ENCODE measurements around the gene TSHZ2. TPM values are rescaled to one million over a fixed set of nuclear protein-coding genes. Genes with fewer than 3 reads are reported as not detected.

TSHZ2 gene
- total RNA-seq, 3 donors from 2014 or later: 31.7 to 106 (median 59.6) TPM

GRCh38 chr20:53493311-53493857 lies 521.2 kb downstream of the TSHZ2 start:
- H3K36me3 ChIP-seq: no peaks in the 10 kb centered on the region
- H3K4me1 ChIP-seq: no peaks in the 10 kb centered on the region
- H3K4me3 ChIP-seq: no peak overlapping the region
- H3K9me3 ChIP-seq: peaks cover 5 to 8% of the 10 kb centered on the region in 2 donors
- DNase-seq (ENCODE audit: low spot score in 2 of 2): no peak
- H3K27me3 ChIP-seq: no peaks in the 10 kb centered on the region
- intact Hi-C loops (cut with DNase I; ENCODE audit: low total_unique reads): no loop called here
- TF ChIP-seq POLR2AphosphoS5 (IDR thresholded peaks at IDR 0.05): no peak
- TF ChIP-seq CTCF (IDR thresholded peaks at IDR 0.05): peak in 1 of 3 donors; percentile 16
- no peak for TF ChIP-seq POLR2A (IDR thresholded peaks at IDR 0.05)
- no peak overlapping the region for H3K27ac ChIP-seq

DNA sequence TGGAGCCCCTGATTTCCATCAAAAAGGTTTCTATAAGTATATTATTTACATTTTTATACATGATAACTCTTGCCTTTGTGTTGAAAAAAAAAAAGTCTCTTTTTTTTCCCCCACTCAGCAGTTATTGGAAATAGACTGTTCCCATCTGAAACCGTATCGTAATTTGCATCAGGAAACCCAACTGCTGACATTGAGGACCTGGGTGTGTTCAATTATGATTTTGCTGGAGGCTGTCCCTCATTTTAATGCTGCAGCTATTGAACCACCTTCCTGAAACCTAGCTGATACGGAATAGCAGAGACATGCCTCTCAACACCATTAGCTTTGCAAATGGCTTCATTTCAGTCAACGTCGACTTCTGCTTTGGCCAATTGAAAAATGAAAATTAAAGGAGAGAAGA lies 522.6 kb downstream of the TSHZ2 start:
- Histone ChIP-seq H3K36me3 (no peaks in the 10 kb centered on the region), H3K9me3 (peaks cover 5 to 8% of the 10 kb centered on the region in 2 donors), H3K4me3 (no peak overlapping the region), H3K4me1 (no peaks in the 10 kb centered on the region), H3K27ac (no peak overlapping the region), H3K27me3 (no peaks in the 10 kb centered on the region)
- intact Hi-C loops (cut with DNase I; ENCODE audit: low total_unique reads): loop anchor here (5.0 kb wide), 1 partner anchor 1172 kb away; no protein-coding TSS in a partner anchor
- DNase-seq (ENCODE audit: low spot score in 2 of 2): no peak
- TF ChIP-seq POLR2A (IDR thresholded peaks at IDR 0.05): no peak
- no peak for TF ChIP-seq CTCF (IDR thresholded peaks at IDR 0.05)
- TF ChIP-seq POLR2AphosphoS5 (IDR thresholded peaks at IDR 0.05): no peak

- Histone ChIP-seq H3K4me1 (no peaks in the 10 kb centered on the region), H3K27ac (no peak overlapping the region), H3K27me3 (no peaks in the 10 kb centered on the region), H3K36me3 (no peaks in the 10 kb centered on the region), H3K9me3 (peaks cover 5 to 8% of the 10 kb centered on the region in 2 donors), H3K4me3 (no peak overlapping the region)
- no peak for DNase-seq (ENCODE audit: low spot score in 2 of 2)
- intact Hi-C loops (cut with DNase I; ENCODE audit: low total_unique reads): loop anchor here (5.0 kb wide), 1 partner anchor 1173 kb away; no protein-coding TSS in a partner anchor
- no peak for TF ChIP-seq POLR2A (IDR thresholded peaks at IDR 0.05)
- no peak for TF ChIP-seq CTCF (IDR thresholded peaks at IDR 0.05)
- no peak for TF ChIP-seq POLR2AphosphoS5 (IDR thresholded peaks at IDR 0.05)
These were observed 523.4 kb downstream of the TSHZ2 start for GRCh38 chr20:53495398-53496092.

- H3K27me3 ChIP-seq: no peaks in the 10 kb centered on the region
- H3K36me3 ChIP-seq: no peaks in the 10 kb centered on the region
- TF ChIP-seq CTCF (IDR thresholded peaks at IDR 0.05) (no peak), POLR2A (IDR thresholded peaks at IDR 0.05) (no peak), POLR2AphosphoS5 (IDR thresholded peaks at IDR 0.05) (no peak)
- intact Hi-C loops (cut with DNase I; ENCODE audit: low total_unique reads): loop anchor here (5.0 kb wide), 1 partner anchor 1175 kb away; no protein-coding TSS in a partner anchor
- H3K27ac ChIP-seq: no peak overlapping the region
- no peak for DNase-seq (ENCODE audit: low spot score in 2 of 2)
- H3K9me3 ChIP-seq: peaks cover 5 to 8% of the 10 kb centered on the region in 2 donors
- H3K4me3 ChIP-seq: no peak overlapping the region
- no peaks in the 10 kb centered on the region for H3K4me1 ChIP-seq
These were observed 525.1 kb downstream of the TSHZ2 start for GRCh38 chr20:53497246-53497645.

- no peak for TF ChIP-seq POLR2A (IDR thresholded peaks at IDR 0.05)
- no peak for TF ChIP-seq POLR2AphosphoS5 (IDR thresholded peaks at IDR 0.05)
- no peak for TF ChIP-seq CTCF (IDR thresholded peaks at IDR 0.05)
- Histone ChIP-seq H3K4me3 (no peak overlapping the region), H3K9me3 (peaks cover 5 to 8% of the 10 kb centered on the region in 2 donors), H3K27me3 (no peaks in the 10 kb centered on the region), H3K27ac (no peak overlapping the region), H3K4me1 (no peaks in the 10 kb centered on the region), H3K36me3 (no peaks in the 10 kb centered on the region)
- intact Hi-C loops (cut with DNase I; ENCODE audit: low total_unique reads): loop anchor here (5.0 kb wide), 1 partner anchor 1176 kb away; no protein-coding TSS in a partner anchor
- DNase-seq (ENCODE audit: low spot score in 2 of 2): no peak
These were observed 526.2 kb downstream of the TSHZ2 start for GRCh38 chr20:53498341-53498740.

Measured in breast epithelium (tissue), 4 donors.